Measurements from ENCODE around the gene CORO2B.
"Not testable (repeated sequence)": the region's sequence is repeated elsewhere in the genome, so short reads cannot be mapped to it uniquely, and the experiment has no call there.

Gene CORO2B

GRCh38 chr15:68646696-68647095 lies 67.9 kb downstream of the CORO2B start:
- DNase-seq (ENCODE audit: low read depth), result no peak

GRCh38 chr15:68647361-68647760 lies 68.6 kb downstream of the CORO2B start:
- DNase-seq (ENCODE audit: low read depth), result not testable (repeated sequence)

GRCh38 chr15:68650901-68651709 lies 72.3 kb downstream of the CORO2B start:
- DNase-seq (ENCODE audit: low read depth), result no peak

GRCh38 chr15:68651916-68652525 lies 73.2 kb downstream of the CORO2B start:
- no peak for DNase-seq (ENCODE audit: low read depth)

GRCh38 chr15:68653031-68653635 lies 74.3 kb downstream of the CORO2B start:
- DNase-seq (ENCODE audit: low read depth), result no peak

- no peak for DNase-seq (ENCODE audit: low read depth)
Observed at GRCh38 chr15:68653801-68654200, 75.0 kb downstream of the CORO2B start.

- no peak for DNase-seq (ENCODE audit: low read depth)
Observed at GRCh38 chr15:68654786-68655560, 76.2 kb downstream of the CORO2B start.

- no peak for DNase-seq (ENCODE audit: low read depth)
Observed at GRCh38 chr15:68655686-68656437, 77.1 kb downstream of the CORO2B start.

GRCh38 chr15:68656438-68656739 lies 77.6 kb downstream of the CORO2B start:
- DNase-seq (ENCODE audit: low read depth), result no peak

GRCh38 chr15:68658151-68658550 lies 79.4 kb downstream of the CORO2B start:
- no peak for DNase-seq (ENCODE audit: low read depth)

- DNase-seq (ENCODE audit: low read depth), result no peak
Observed at GRCh38 chr15:68658641-68659358, 80.0 kb downstream of the CORO2B start.

- DNase-seq (ENCODE audit: low read depth), result no peak
Observed at GRCh38 chr15:68663526-68663925, 84.7 kb downstream of the CORO2B start.

GRCh38 chr15:68666120-68666811 lies 87.5 kb downstream of the CORO2B start:
- DNase-seq (ENCODE audit: low read depth), result no peak

- no peak for DNase-seq (ENCODE audit: low read depth)
Observed at GRCh38 chr15:68666812-68667450, 88.1 kb downstream of the CORO2B start.

- no peak for DNase-seq (ENCODE audit: low read depth)
Observed at GRCh38 chr15:68667800-68668625, 89.2 kb downstream of the CORO2B start.

- DNase-seq (ENCODE audit: low read depth), result no peak
Observed at GRCh38 chr15:68668926-68669600, 90.3 kb downstream of the CORO2B start.

- DNase-seq (ENCODE audit: low read depth), result no peak
Observed at GRCh38 chr15:68672251-68672650, 93.5 kb downstream of the CORO2B start.

- no peak for DNase-seq (ENCODE audit: low read depth)
Observed at GRCh38 chr15:68672781-68673205, 94.0 kb downstream of the CORO2B start.

GRCh38 chr15:68674975-68675374 lies 96.2 kb downstream of the CORO2B start:
- DNase-seq (ENCODE audit: low read depth), result no peak
